Middle frontal gyrus (tissue), 1 donor: Measurements from ENCODE around the gene TMPRSS2.

Experiments
- DNase-seq: peaks from one replicate; pipeline ENCODE4 v3.0.0-alpha.2; 2015; ENCODE audit warnings: low spot score; ENCODE audit errors: extremely low spot score

The TMPRSS2 gene

DNA sequence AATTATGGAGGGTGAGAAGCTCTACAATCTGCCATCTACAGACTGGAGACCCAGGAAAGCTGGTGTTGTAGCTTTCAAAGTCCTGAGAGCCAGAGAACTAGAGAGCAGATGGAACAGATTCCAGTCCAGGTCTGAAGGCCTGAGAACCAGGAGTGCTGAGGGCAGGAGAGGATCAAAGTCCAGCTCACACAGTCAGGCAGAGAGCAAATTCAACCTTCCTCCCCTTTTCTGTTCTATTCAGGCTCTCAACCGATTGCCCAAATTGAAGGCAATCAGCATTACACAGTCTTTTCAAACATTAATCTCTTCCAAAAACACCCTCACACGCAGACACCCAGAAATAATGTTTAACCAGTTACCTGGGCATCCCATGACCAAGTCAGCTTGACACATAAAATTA lies 2.5 kb upstream of the TMPRSS2 start:
- DNase-seq = no peak

DNA sequence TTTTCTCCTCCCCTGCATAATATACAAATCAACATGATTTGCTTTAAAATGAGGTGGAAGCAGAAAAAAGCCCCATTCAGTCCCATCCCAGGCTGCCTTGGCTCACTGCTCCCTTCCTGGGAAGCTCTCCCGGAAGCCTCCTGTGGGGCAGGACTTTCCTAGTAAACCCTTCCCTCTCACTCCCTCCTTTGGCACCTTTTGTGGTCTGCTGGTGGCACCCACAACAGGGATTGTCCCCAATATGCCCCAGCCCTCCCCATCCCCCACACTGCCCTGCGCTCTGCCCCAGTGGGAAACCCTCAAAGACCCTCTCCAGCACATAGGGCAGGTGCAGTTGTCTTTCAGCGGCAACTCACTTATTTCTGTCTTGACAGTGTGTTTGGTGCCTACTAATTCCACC lies 1.8 kb upstream of the TMPRSS2 start:
- no peak for DNase-seq

DNA sequence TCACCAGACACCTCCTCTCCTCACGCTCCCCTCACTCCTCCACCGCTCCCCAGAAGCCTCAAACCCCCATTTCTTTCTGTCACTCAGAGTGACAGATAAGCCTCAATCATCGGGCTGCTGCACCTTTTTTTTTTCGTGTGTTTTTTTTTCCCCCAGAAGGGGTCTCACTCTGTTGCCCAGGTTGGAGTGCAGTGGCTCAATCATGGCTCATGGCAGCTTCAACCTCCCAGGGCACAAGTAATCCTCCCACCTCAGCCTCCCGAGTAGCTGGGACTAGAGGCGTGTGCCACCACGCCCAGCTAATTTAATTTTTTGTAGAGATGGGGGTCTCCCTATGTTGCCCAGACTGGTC lies 1.2 kb upstream of the TMPRSS2 start:
- no peak for DNase-seq

DNA sequence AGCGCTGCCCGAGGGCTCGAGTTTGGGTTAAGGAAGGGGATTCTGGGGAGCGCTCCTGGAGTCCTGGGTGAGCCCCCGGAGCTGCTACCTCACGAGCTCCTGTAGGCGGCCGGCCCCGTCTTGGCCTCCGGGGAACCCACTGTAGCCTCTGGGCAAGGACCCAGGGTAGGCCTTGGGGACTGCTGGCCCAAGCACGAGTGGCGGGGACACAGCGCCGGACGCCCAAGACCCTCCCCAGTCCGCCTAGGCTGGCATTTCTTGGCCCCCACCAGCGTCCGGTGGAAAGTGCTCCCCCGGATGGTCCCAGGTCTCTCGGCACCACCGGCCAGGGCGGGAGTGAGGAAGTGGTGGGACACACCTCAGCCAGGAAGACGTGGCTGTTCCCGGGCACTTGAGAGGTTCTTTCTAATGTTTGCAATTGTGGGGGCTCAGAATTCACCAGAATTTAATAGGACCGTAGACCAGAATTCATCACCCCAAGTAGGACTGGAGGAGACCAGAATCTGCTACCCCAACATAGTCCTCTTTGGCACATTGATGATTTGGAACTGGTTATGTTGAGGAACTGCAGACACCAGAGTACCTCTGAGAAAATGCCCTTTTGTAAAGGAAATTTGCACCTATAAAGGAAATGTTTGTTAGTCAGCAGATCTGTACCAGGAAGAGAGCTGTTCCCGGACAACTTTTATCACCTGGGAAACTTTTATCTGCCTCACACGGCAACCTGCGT lies 622 bp upstream of the TMPRSS2 start:
- no peak for DNase-seq

DNA sequence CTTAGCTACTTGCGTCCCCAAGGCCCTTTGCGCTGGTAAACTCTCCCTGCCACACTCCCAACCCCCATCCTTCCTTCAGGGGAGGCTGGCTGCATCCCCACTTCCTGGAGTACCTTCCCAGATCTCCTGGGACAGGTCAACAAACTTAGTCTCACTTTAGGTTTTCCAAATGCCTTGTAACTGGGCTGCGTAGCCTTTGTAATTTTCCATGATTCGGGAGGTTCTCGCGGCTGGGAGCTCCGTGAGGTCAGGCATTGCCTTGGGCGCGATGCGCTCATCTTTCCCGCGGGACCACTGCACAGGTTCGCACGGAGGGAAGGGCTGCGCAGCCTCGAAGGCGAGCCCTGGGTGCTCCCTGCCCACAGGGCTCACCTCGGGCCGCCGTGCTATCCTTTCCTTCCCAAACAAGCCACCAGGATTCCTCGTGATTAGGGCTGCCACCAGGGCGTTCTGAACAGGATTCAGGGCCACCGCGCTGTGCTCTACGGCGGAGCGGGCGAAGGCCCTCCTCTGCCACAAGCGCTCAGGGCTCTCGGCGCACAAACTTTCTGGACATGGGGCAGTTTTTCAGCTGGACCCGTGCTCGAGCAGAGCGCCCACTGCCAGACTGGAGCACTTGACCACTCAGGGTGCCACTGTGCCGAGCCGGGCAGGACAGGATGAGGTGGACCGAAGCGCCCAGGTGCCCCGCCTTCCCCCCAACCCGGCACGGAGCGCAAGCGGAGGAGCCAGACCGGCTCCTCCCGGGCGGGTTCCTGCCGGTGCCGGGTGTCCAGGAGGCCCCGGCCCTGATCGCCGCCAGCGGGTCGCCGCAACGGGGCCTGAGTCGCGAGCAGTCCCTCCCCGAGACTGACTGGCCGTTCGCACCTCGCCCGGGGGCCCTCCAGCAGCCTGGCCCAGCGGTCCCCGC lies 1.1 kb downstream of the TMPRSS2 start:
- no peak for DNase-seq

DNA sequence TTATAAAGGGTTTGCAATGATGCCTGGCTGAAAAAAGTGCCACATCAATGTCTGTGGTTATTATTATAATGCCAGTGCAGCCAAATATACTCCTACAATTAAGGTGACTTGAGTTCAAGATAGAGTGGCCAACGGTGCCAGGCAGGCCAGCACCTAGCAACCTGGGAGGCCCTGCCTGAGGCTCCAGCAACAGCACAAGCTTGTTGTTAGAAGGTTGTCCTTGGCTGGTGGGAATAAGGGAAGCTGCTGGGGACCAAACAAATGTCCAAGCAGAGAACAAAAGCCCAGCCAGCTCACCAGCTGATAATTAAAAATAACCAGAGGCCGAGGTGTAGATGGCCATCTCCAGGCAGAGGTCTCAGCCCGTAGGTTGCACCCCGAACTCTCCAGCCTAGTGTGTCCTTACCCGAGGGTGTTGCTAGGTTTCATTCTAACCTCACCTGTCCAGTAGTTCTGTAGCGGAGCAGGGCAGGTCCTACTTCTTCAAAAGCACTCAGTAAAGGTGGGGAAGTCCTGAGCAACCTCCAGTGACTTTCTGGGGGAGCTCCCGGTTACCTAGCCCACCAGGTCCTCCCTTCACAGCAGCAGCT lies 1.9 kb downstream of the TMPRSS2 start:
- no peak for DNase-seq

DNA sequence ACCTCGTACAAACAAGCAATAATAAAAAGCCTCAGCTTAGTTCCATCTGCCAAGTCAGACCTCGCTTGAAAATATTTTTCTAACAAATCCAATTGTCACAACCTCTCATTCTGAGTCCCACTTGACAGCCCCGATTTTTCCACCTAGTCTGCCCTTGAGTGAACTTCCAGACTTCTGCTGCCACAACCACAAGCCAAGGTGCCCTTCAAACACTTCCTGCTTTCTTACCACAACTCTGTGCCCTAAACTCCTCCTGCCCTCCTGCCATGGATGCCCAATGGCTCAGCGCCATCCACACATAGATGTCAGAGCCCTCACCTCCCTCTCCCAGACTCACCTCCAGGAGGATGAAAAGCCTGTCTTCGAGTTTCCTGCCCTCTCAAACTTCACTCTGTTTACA lies 3.9 kb downstream of the TMPRSS2 start:
- no peak for DNase-seq

DNA sequence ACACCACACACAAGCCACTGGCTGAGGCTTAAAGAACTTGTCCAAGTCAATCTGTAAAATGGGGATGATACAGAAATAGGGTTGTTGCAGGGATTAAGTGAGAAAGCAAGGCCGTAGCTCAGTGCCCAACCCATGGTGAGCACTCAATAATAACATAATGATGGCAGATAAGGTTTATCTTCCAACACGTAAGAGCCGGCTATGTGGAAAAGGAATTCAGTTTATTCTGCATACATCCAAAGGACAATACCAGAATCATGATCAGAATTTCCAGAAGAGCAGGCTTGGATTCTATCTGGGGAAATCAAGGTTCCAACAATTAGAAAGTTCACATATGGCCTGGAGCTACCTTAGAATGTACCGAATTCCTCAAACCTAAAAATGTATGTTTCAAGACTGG lies 4.6 kb downstream of the TMPRSS2 start:
- no peak for DNase-seq

DNA sequence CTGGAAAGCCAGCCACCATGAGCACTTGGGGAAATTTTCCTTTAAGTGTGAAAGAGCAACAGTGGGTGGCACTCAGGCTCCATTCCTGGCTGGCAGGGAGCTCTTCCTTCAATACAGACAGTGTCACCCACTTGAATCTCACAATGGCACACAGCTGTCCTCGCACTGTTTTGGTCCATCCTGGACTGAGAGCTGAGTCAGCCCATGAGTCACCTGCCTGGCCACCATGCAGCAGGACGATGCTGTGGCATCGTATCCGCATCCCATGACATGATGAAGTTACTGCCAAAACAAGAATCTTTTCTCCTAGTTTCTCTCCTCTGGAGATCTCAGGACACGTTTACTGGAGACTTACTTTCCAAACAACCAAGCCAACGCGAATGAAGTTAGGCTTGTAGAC lies 6.0 kb downstream of the TMPRSS2 start:
- DNase-seq = no peak

DNA sequence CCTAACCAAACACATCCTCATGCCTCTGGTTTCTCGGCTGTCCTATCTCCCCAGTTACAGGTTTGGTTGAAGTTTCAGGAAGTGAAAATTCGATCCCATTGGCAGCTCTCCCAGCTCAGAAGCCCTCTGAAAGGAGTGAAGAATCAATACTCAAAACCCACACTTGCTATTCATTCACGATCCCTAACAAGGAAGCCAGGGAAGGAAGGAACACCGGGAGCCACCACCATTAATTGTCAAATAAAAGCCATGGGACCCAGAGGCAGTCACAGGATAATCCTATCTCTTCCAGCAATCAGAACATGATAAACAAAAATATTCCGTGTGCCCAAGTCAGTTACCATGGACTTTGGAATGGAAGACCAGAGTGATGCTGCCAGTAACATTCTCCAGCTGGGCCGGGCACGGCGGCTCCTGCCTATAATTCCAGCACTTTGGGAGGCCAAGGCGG lies 7.0 kb downstream of the TMPRSS2 start:
- no peak for DNase-seq

DNA sequence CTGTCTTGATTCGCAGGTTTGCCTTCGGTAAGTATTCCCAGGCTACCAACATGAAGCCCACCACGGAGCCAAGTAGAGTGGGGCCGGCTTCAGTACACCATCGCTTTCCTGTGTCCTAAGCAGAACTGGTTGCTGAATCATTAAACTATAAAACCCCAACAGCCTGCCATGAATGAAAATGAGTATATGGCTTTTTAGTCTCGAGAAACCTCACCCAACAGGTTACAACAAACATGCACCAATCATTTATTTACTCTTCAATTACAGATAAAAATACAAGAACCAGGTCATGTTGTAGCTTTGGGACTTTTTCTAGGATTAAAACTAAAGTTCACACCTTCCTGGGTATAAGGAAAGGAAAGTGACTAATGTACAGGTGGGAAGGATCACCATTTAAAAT lies 7.6 kb downstream of the TMPRSS2 start:
- no peak for DNase-seq

DNA sequence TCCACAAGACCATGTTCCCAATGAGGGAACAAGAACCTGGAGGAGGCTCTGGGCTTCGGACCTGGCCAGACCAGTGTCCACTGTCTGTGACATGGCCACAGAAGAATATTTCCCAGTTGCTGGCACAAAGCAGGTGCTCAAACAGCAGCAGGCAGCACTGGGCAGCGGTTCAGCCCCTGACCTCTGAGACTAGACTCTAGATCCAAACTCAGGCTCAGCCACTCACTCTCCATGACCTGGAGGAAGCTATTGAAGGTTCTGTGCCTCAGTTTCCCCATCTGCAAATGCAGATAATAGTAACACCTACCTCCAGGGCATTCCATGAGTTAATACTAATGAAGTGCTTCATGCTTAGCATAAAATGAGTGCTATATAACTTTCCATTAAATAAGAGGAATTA lies 8.0 kb downstream of the TMPRSS2 start:
- DNase-seq = no peak

DNA sequence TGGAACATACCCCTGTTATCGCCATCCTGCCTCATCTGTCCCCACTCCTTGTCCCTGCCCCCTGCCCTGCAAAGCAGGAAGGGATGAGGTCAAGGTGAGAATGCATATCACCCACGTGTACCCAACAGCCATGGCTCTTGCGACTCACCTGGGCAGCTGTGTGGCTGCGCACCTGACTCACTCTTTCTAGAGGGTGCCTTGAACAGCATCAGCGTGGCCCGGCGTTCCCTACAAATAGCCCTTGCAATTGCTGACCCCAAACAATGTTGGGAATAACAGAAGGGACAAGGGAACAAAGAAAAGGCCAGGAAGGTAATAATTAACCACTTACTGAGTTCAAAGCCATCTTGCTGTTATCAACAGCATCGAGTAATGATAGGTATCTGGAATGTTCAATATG lies 10.2 kb downstream of the TMPRSS2 start:
- no peak for DNase-seq

DNA sequence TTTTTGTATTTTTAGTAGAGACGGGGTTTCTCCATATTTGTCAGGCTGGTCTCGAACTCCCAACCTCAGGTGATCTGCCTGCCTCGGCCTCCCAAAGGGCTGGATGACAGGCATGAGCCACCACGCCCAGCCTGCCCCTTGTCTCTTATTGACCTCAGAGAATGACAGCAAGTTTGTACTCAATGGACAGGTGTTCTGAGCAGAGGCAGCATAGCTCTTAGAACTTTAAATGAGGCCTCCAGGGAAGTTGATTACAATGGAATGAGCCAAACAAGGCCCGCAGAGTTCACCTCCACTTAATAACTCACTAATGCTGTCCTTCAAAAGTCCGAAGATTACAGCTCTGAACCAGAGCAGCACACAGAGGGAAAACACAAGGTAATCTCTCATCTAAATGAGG lies 10.9 kb downstream of the TMPRSS2 start:
- DNase-seq = no peak

DNA sequence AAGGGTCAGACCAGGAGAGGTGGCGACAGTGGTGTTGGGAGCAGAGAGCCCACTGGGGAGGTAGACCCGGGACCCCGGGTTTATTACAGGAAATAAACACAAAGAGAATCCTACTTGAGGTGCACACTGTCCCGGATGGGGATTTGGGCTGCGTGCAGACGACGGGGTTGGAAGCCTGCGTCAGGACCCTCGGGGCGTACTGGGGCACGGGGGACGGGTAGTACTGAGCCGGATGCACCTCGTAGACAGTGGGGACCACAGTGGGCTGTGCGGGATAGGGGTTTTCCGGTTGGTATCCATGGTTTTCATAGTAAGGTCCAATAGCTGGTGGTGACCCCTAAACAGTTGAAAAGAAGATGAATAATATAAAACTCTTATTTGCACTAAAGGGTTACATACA lies 13.7 kb downstream of the TMPRSS2 start:
- no peak for DNase-seq

DNA sequence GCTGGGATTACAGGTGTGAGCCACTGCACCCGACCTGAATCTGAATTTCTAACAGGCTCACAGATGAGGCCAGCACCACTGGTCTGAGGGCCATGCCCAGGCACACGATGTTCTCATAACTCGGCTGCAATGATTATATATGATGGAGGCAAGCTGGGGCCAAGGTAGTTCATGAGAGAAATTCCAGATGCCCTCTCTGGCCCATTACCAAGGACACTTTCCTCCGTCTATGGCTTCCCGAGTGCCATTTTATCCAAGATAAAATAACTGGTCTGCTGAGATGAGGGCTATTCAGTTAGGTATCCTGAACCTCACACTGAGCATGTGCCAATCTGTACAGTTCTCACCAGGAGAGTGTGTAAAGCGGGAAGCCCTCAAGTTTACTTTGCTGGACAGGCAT lies 16.5 kb downstream of the TMPRSS2 start:
- DNase-seq = no peak

DNA sequence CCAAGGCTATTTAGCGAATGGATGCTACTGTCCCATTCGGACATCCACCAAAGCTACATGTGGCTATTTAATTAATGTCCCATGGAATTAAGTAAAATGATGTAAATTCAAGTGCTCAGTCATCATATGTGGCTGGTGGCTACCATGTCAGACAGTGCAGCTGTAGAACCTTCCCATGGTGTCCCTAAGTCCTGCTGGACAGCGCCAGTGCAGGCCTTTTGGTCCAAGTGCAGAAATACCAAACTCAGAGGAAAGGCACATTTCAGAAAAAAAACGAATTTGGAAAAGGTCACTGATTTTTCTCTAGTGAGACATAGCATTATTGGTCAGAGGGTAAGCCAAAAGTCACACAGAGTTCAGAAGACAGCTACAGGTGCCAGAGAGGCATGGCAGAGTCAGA lies 17.6 kb downstream of the TMPRSS2 start:
- no peak for DNase-seq

DNA sequence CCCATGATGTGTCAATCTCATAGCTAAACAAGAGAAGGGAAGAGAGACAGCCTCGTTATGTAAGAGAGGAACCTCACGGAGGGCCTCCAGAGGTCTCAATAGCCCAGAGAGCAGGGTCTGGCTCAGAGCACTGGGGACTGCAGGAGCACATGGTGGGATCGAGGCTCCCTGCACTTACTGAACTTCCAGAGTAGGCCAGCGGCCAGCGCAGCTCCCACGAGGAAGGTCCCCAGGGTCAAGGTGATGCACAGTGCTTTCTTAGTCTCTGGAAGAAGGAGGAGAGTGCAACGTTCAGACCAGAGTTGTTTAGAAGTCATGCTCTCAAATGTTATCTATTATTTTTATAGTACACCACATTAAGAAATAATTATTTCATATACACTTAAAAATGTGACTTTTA lies 18.6 kb downstream of the TMPRSS2 start:
- DNase-seq = no peak

DNA sequence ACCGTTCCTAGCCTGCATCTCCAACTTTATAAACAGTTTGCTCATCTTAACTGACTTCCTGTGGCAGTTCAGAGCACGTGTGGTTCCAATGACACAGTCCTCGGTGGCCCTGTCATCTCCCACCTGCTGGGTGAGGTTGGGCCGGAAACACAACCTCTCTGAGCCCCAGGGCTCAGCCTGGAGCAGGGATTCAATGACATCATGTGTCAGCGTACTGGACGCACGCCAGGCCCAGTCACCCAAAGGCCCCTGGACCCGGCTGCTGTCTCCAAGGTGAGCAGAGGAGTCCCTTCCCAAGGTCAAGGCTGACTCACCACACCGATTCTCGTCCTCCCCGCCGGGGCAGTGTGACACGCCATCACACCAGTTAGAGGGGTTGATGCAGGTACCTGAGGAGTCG lies 19.9 kb downstream of the TMPRSS2 start:
- DNase-seq = no peak

DNA sequence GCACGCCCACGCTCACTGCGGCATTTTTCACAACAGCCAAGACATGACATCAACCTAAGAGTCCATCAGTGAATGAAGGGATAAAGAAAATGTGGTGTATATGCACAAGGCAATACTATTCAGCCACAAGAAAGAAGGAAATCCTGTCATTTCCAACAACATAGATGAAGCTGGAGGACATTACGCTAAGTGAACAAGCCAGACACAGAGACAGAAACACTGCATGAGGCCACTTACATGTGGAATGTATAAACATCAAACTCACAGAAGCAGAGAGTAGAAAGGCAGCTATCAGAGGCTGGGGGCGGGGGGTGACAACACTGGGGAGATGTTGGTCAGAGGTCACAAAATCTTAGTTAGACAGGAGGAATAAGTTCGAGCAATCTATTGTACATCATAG lies 20.9 kb downstream of the TMPRSS2 start:
- DNase-seq = no peak

DNA sequence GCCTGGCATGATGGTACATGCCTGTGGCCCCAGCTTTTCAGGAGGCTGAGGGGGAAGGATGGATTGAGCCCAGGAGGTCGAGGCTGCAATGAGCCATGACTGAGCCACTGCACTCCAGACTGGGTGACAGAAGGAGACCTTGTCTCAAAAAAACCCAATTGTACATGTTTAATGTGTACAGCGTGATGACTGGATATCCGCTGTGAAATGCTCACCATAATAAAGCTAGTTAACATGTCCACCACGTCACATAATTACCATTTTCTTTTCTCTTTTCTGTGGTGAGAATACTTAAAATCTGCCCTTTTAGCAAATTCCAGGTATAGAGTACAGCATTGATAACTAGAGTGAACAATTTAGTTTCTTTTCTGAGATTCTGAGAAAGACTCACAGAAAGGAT lies 24.0 kb downstream of the TMPRSS2 start:
- no peak for DNase-seq

DNA sequence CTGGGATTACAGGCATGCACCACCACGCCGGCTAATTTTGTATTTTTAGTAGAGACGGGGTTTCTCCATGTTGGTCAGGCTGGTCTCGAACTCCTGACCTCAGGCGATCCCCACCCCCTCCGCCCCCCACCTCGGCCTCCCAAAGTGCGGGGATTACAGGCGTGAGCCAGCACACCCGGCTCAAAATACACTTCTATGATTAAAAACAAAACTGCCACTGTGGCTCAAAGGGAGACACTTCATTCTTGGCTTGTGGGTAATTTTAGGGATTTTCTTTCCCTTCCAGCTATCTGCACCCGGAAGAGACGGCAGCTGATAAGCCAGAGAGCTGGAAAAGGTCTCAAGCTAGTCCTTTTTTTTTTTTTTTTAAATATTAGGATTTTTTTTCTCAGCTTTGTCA lies 24.5 kb downstream of the TMPRSS2 start:
- no peak for DNase-seq

DNA sequence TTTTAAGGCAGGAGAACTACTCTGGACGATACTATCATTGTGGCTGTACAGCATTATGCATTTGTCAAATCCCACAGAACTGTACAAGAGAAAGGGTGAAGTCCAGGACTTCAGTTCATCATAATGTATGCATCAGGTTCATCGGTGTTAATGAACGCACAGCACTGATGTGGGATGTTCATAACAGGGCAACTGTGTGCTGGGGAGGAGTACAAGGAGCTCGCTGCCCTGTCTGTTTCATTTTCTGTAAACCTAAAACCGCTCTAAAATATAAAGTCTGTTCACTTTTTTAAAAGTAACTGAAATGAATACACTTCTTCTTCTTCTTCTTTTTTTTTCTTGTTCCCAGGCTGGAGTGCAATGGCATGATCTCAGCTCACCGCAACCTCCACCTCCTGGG lies 25.0 kb downstream of the TMPRSS2 start:
- DNase-seq = no peak
